NCI-H524 treated with DMSO at 0.1 percent for 48 hours (cell line): ENCODE data around the gene RASAL1.

ENCODE experiments used
- DNase-seq: peaks from one replicate; lab custom pipeline; 2025; lab: John Stamatoyannopoulos, UW

RASAL1 gene

GRCh38 chr12:113093409-113094101, 42.0 kb downstream of the RASAL1 start:
- no peak for DNase-seq

- DNase-seq: no peak
Measured at GRCh38 chr12:113092607-113093408, 42.8 kb downstream of the RASAL1 start.

GRCh38 chr12:113091506-113091905, 44.1 kb downstream of the RASAL1 start:
- no peak for DNase-seq

DNA sequence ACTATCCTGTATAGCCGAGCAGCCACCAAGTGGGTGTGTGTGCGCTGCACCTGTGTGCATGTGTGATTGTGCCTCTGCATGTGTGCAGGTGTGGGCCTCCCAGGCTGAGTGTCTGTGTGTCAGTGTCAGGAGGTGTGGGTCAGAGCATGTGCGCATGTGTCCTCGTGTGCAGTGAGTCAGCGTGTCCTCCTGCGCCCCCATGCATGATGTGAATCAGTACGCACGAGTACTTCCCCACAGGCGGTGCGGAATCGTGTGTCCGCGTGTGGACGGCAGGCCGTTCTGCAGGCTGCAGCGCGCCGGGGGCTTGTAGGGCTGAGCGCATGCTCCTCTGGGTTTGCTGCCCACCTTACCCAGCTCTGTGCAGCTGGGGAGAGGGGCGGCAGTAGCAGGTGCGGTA, 44.8 kb downstream of the RASAL1 start:
- no peak for DNase-seq

- no peak for DNase-seq
Measured at GRCh38 chr12:113089839-113090238, 45.7 kb downstream of the RASAL1 start.

GRCh38 chr12:113088971-113089756, 46.4 kb downstream of the RASAL1 start:
- DNase-seq: no peak

GRCh38 chr12:113088037-113088436, 47.5 kb downstream of the RASAL1 start:
- no peak for DNase-seq

- DNase-seq: no peak
Measured at GRCh38 chr12:113087193-113087592, 48.4 kb downstream of the RASAL1 start.

DNA sequence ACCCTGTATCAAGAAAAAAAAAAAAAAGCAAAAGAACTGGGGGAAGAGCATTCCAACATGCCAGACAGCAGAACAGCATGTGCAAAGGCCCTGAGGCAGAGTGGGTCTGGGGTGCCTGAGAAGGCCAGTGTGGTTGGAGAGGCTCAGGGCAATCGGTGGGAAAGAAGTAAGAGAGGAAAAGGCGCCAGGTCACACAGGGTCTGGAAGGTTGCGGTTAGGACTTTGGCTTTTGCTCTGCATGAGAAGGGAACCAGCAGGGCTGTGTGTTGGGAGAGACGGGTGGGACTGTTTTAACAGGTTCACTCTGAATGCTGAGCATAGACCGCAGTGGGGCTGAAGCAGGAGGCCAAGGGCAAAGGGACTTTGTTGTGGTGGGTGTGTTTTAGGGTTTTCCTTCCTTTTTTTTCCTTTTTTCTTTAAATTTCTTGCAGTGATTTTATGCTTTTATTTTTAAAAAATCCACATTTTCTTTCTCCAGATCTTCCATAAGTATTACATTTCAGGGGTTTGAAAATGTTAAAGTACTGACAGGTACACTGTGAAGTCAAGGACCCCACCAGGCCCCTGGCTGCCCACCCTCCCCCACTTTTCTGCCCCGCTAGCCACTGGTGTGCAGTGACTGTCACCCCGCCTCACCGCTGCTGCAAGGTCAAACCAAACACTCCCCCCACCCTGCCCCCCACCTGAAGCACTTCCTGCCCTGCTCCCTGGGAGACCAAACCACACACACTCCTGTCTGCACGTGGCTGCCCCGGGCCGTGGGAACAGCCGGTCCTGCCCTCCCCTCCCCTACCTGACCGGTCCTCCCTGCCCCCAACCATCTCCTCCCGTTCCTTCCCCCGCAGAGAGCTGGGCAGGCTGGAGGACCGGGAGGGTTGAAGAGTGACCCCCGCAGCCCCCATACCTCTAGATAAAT, 49.1 kb downstream of the RASAL1 start:
- DNase-seq: no peak

DNA sequence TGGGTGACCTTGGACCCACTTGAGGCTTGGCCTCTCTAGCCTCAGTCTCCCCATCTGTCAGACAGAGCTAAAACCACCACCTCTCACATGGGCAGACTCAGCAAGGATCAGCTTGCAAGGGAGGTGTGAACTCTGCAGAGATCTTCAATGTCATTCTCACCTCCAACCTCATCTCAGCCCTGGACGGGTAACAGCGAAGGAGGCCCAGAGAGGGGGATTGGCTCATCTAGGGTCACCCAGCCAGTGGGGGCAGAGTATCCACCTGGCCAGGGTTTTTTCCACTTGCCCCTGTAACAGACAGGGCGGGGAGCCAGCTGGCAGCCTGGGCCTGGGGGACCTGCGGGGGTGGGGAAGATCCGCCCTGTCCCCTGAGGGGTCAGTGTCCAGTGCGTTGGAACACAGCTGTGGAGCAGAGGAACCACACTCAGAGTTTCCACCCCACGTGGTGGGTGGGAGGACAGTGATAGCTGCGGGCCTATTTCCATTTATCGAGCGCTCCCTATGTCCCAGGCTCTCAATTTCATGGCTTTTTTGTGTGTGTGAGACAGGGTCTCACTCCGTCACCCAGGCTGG, 51.6 kb downstream of the RASAL1 start:
- no peak for DNase-seq

- no peak for DNase-seq
Measured at GRCh38 chr12:113082486-113083148, 52.9 kb downstream of the RASAL1 start.

GRCh38 chr12:113081873-113082272, 53.7 kb downstream of the RASAL1 start:
- DNase-seq: no peak

DNA sequence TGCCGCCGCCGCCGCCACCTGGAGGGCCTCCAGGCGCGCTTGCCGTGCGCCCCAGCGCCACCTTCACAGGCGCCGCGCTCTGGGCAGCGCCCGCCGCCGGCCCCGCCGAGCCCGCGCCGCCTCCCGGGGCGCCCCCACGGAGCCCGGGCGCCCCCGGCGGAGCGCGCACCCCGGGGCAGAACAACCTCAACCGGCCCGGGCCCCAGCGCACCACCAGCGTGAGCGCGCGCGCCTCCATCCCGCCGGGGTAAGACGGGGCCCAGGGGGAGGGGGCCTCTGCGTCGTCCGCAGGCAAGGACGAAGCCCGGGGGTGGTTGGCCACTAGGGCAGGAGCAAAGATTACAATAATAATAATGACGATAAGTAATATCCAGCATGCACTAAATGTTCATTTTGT, 57.7 kb downstream of the RASAL1 start:
- no peak for DNase-seq

DNA sequence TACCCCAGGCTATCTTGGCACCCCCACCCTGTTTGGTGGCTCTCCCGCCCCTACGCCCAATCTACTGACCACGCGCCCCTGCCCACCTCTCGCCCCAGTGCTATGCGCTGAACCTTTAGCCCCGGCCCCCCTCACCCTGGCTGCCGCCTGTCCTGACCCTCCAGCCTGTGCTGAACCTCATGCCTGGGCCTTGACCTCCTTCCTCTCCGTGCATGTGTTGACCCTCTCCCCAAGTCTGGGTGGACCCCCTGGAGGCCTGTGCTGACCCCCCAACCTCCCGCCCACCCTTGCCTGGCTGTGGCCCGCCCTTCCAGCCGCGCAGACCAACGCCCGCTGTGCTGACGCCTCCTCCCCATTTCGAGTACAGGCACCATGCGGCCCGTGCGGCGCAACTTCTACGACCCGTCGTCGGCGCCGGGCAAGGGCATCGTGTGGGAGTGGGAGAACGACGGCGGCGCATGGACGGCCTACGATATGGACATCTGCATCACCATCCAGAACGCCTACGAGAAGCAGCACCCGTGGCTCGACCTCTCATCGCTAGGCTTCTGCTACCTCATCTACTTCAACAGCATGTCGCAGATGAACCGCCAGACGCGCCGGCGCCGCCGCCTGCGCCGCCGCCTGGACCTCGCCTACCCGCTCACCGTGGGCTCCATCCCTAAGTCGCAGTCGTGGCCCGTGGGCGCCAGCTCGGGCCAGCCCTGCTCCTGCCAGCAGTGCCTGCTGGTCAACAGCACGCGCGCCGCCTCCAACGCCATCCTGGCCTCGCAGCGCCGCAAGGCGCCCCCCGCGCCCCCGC, 58.3 kb downstream of the RASAL1 start:
- DNase-seq: no peak

GRCh38 chr12:113075137-113075683, 60.4 kb downstream of the RASAL1 start:
- no peak for DNase-seq

- DNase-seq: no peak
Measured at GRCh38 chr12:113073586-113073985, 62.0 kb downstream of the RASAL1 start.

DNA sequence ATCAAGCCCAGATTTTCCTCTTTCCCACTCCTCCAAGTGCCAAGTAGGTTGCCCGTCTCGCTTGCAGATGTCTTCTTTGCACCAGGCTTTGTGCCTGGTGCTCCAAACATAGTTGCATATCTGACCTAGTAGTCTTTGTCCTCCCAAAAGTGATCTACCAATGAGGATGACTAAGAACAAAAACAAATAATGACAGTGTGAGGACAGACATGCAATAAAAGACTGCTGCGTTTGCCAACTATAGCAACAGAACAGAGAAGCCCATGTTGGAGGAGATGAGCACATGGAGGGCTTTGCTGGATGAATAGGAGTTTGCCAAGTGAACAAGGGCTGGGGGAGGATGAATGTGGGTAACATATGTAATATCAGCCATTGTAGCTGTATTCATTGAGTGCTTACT, 63.4 kb downstream of the RASAL1 start:
- DNase-seq: no peak

- no peak for DNase-seq
Measured at GRCh38 chr12:113071135-113072112, 64.1 kb downstream of the RASAL1 start.
